HG03196 (cell line): ENCODE results near the gene MAP3K12.
"Not testable (repeated sequence)": the region's sequence is repeated elsewhere in the genome, so short reads cannot be mapped to it uniquely, and the experiment has no call there.

Experiments
- ATAC-seq: cut with Tn5 transposase; IDR thresholded peaks from one replicate; pipeline ENCODE4 v1.9.1; 2021; ENCODE audit not compliant: unreplicated experiment

MAP3K12 gene

DNA sequence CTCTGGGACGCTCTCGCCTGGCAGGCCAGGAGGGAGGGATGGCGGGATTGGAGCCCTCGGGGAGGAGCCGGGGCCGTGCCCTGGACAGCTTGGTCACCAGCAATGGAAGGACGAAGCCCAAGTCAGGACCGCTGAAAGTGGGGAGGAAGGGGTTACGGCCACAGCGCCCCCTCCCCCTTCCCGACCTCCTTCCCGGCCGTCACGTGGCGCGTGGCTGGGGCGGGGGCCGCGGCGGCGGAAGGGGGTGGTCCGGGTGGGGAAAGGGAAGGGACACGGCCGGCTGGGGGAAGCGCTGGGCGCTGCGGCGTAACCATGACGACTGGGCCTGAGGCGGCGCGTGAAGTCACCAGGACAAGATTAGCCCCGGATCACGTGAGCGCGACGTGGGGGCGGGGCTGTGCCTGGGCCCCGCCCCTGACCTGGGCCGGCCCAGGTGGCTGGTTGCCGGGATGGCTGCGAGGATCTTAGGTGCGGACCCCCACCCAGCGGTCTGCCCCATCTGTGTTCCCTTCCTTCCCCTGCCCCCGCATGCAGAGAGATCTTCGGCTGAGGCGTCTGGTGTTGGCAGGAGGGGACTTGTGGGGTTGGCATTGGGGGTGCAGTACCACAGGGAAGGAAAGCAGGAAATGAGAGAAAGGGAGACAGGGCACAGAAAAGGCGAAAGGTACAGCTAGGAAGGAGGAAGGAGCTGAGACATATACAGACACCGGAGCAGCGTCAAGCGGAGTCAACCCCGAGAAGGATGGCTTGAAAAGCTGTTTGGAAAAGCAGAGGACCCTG is 6.2 kb downstream of the MAP3K12 start:
- peak; percentile 78 for ATAC-seq

DNA sequence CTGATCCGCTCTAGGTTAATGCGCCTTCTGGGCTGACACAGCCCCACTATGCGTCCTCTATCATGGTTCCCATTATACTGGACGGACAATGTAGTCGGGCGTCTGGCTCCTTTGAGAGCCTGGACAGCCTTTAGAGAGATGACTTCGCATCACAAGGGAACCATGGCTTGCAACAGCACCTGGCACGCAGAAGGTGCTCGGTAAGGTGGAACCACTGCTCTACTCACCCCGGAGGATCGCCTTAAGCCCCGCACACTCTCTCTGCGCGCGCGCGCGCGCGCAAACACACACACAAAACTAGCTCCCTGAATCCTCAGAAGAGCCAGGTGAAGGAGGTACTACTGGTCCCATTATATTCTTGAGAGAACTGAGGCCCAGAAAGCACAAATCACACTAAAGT is 7.1 kb downstream of the MAP3K12 start:
- ATAC-seq = no peak

- no peak for ATAC-seq
Measured at GRCh38 chr12:53489242-53489864, 9.9 kb downstream of the MAP3K12 start.

DNA sequence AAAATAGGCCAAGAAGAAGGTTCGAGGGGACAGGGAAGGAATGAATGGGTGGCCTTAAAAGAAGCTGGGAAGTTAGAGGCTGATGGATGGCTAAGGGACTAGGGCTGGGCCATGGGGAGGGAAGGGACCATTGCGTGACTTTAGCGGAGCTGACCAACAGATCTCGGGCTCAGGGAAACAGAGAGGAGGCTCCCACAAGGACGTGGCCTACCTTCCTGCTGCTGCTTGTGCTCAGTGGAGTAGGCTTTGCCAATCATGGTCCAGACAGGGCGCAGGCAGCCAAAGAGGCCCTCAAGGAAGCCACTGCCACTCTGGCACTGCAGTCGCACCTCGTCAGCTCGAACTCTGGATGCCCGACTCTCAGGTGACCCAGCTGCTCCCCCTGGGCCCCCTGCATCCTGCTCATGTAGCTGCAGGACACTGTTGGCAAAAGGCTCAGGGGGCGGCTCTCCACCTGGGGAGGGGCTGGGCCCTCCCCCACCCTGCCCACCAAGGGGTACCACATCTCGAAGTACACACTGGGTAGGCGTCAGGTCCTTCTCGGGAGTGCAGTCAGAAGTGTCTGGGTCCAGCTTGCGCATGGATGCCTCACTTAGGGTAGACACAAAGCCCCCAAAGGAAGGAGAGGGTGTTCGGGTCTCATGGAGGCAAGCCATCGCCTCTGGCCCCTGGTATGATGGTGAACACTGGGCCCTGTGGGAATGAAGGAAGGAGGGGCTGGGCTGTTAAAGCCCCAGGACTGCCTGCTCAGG is 12.3 kb downstream of the MAP3K12 start:
- no peak for ATAC-seq

GRCh38 chr12:53485955-53486735 is 13.1 kb downstream of the MAP3K12 start:
- ATAC-seq = no peak

- no peak for ATAC-seq
Measured at GRCh38 chr12:53484686-53485575, 14.3 kb downstream of the MAP3K12 start.

DNA sequence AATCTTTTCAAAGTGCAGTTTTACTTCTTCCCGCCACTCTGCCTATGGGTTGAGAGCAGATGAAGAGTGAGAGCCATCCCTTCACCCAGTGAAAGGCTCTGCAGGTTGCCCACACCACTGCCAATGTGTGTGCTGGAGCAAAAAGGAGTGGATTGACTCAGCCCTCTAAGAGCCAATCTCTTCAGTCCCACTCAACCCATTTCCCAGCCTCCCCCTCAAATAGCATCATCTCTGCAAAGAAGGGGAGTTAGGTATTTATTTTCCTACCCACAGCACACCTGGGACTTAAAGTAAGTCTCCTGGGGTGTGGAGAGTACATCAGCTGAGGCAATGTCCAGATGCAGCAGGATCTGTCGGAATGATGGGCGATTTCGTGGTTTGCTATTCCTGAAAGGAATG is 15.3 kb downstream of the MAP3K12 start:
- no peak for ATAC-seq

DNA sequence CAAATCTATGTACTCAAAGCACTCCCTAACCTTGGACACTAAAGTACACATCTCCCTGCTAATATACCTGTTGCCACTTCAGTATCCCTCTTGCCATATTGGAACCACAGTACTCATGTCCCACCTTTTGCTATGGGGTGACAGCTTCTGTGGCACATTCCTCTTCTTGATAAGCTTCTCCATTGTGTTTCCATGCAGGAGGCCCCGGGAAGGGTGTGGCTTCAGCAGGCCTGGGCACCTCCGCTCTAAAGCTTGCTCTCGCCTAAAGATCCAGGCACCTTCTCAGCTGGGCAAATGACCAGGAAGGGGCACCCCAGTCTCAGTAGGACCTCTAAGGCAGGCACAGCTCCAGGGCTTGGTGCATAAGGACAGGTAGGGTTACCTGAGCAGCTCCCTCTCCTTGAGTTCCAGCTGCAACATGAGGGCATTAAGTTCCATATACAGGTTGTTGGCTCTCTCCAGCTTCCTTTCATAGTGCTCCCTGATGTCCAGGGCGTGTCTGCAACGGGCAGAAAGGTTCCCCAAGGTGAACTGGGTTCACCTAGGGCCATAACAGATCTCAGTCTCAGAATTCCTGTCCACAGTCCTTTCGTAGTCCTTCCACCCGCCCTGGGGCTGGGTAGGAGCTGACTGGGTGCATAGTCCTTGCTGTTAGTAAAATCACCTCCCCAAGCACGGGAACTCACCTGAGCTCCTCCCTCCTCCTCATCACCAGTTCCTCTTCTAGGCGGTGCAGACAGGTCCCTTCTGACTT is 15.9 kb downstream of the MAP3K12 start:
- ATAC-seq = no peak

DNA sequence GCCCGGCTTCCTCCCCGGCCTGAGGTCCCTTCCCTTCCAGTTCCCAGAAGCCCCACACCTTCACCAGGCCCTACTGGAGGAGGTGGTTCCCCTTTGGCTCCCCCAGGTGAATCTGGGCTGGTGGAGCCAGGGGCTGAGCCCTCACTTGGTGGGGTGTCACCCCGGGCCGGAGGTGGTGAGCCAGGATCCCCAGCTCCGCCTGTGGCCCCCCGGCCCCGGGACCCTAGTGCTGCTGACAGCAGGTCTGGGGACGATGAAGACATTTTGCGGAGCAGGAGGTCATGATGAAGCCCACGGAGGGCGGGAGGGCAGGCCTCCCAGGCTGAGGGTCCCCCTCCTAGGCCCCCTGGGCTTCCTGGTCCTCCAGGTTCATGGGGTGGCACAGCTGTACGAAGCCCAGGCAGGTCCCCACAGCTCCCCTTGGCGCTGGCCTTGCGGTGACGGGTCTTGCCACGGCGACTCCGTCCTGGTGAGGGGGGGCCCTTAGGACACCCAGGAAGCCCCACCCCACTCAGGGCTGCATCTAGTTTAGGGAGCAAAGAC is 16.6 kb downstream of the MAP3K12 start:
- ATAC-seq = no peak

DNA sequence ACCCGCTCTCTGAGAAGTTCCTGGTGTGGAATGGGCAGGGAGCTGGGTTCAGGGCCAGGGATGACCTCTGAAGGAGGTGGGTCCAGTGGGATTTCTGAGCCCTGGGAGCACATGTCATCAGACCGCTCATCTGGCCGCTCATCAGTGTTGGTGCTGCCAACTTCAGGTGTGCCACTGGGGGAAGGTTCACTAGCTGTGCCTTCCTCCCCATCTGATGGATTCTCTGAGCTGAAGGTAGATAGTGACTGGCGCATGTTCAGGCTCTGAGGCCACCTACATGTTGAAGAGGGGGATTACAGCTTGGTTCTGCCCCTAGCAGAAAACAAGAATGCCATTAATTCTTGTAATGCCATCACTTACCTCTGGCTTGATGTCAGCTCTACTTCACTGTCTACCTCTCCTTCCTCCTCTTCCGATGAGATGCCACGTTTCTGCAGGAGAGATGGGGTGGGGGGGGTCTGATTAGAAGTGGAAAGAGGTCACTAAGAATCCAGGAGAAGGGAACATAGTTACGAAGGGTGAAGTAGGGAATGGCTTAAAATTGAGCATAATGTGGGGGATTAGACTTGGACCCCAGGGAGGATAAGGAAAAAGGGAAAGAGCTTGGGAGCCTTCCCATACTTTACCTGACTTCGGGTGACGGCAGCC is 17.2 kb downstream of the MAP3K12 start:
- no peak for ATAC-seq

DNA sequence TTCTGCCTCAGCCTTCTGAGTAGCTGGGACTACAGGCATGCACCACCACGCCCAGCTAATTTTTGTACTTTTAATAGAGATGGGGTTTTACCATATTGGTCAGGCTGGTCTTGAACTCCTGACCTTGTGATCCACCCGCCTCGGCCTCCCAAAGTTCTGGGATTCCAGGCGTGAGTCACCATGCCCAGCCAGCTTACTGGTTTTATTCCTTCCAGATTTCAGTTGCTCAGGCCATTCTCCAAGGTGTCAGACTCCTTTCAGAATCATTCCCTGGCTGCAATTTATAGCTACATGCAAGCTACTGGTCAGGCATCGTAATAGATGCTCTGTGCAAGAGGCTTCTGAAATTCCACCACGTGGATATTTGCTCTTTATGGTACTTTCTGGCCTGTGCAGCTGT is 17.8 kb downstream of the MAP3K12 start:
- not testable (repeated sequence) for ATAC-seq

GRCh38 chr12:53480491-53481442 is 18.5 kb downstream of the MAP3K12 start:
- ATAC-seq = no peak

- ATAC-seq = no peak
Measured at GRCh38 chr12:53479331-53479730, 19.9 kb downstream of the MAP3K12 start.

DNA sequence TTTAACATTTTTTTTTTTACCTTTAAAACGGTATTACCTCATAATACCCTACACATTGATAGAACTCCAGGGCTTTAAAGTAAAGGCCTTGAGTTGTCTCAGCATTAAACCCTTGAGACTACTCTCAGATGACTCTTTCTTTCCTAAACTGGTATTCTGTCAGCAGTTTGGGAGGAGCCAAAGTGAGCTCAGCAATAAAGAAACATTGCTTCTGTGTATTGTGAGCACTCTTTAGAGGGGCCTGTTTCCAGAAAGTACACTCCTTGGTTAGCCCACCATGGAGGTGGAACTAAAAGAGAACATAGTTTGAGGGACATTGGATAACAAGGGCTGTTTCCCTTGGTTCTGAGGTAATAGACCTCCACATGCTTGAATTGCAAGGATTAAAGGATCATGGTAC is 20.4 kb downstream of the MAP3K12 start:
- ATAC-seq = no peak

DNA sequence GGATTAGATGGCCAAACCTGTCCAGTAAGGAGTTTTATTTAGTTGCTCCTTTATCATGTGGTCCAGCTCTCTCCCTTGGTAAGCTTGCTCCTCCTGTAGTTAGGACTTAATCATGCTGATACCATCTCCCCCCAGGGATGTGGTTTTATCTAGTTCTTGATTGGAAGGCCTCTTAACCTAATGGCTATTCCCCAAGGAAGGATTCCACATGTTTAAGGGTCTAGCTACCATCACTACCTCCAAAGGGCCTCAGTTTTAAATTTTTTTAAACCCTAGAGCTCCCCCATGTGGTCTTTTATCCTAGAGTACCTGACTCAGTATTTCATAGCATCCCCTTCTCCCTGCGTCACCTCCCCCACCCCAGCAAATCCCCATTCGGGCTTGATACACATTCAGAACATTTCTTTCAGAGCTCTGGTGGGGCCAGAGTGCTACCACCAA is 22.5 kb downstream of the MAP3K12 start:
- ATAC-seq = no peak

- no peak for ATAC-seq
Measured at GRCh38 chr12:53474819-53475218, 24.4 kb downstream of the MAP3K12 start.

DNA sequence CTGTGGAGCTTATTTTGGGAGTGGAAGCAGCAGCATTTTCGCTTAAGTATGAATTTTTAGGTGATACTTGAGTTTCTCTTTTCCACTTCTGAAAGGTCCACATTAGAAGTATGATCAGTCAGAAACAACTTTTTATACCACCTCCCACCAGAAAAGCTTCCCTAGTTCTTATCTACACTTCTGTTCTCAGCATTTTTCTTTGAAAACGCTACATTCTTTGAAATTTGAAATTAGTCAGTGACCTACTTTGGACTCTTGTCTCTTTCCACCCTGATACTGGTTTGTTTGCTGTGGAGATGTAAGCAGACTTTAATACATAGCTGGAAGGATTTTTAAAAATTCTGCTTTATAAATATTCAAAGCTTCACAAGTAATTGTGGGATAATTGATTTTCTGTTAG is 25.2 kb downstream of the MAP3K12 start:
- ATAC-seq = no peak
